Fibroblast of lung (primary cell): ENCODE results near the gene LTC4S. TPM values are rescaled to one million over a fixed set of nuclear protein-coding genes. Genes with fewer than 3 reads are reported as not detected.
A peak's percentile ranks its signal among the peaks of the same experiment; 100 is the strongest.

Experiments
- DNase-seq, 2 donors: peaks; one replicate each; pipeline versions ENCODE4 v3.0.0 to v3.0.0-alpha.2; 2010; ENCODE audit warnings: low read depth in 2 of 2
- H2AFZ ChIP-seq: 2 replicates; pipeline ENCODE4 v1.5.1; 2012; ENCODE audit warnings: low read length, control low read depth, inconsistent platforms
- H3K27ac ChIP-seq: 2 replicates; pipeline ENCODE4 v1.5.1; 2011; ENCODE audit warnings: low read length, control low read depth; ENCODE audit not compliant: insufficient read depth
- H3K27me3 ChIP-seq: 2 replicates; pipeline ENCODE4 v1.5.1; 2011; ENCODE audit warnings: mild to moderate bottlenecking, low read length; ENCODE audit not compliant: control insufficient read depth, insufficient read depth
- H3K36me3 ChIP-seq: 2 replicates; pipeline ENCODE4 v1.5.1; 2011; ENCODE audit warnings: low read length; ENCODE audit not compliant: control insufficient read depth, insufficient read depth
- H3K4me1 ChIP-seq: 2 replicates; pipeline ENCODE4 v1.5.1; 2011; ENCODE audit warnings: low read length; ENCODE audit not compliant: control insufficient read depth, insufficient read depth; ENCODE audit errors: extremely low read depth
- H3K4me2 ChIP-seq: 2 replicates; pipeline ENCODE4 v1.5.1; 2011; ENCODE audit warnings: low read length, control low read depth; ENCODE audit not compliant: insufficient read depth; ENCODE audit errors: extremely low read depth
- H3K4me3 ChIP-seq, 4 experiments: fragments of 200-600 bp in 1 of 4; sonication (generic) in 1 of 4; replicated peaks in 1 of 4; 2 replicates each; pipeline ENCODE4 v1.5.1; 2011 to 2016; ENCODE audit warnings: low read length in 4 of 4, low read depth in 3 of 4, mild to moderate bottlenecking in 3 of 4, control low read depth in 2 of 4, inconsistent platforms in 1 of 4, mixed read lengths in 1 of 4; ENCODE audit not compliant: insufficient read depth in 1 of 4; ENCODE audit errors: control extremely low read depth in 1 of 4
- H3K79me2 ChIP-seq: 2 replicates; pipeline ENCODE4 v1.5.1; 2012; ENCODE audit warnings: mild to moderate bottlenecking, low read length, inconsistent platforms; ENCODE audit not compliant: control insufficient read depth, insufficient read depth
- H3K9ac ChIP-seq: 2 replicates; pipeline ENCODE4 v1.5.1; 2011; ENCODE audit warnings: mild to moderate bottlenecking, low read length, control low read depth; ENCODE audit not compliant: insufficient read depth
- H3K9me3 ChIP-seq: 2 replicates; pipeline ENCODE4 v1.5.1; 2012; ENCODE audit warnings: low read depth, low read length; ENCODE audit not compliant: control insufficient read depth, insufficient read depth
- H4K20me1 ChIP-seq: 2 replicates; pipeline ENCODE4 v1.5.1; 2011; ENCODE audit warnings: low read length; ENCODE audit not compliant: control insufficient read depth, insufficient read depth; ENCODE audit errors: extremely low read depth
- EZH2 ChIP-seq: IDR thresholded peaks from 2 replicates; pipeline ENCODE4 v1.5.1; 2012; ENCODE audit warnings: low read length, control low read depth, mild to moderate bottlenecking; ENCODE audit errors: missing control alignments
- polyA plus RNA-seq, 2 donors: library from polyadenylated mRNA; depleted of rRNA in 1 of 2; stranded (reverse) in 1 of 2; unstranded in 1 of 2; fragments of >200 nt; gene quantifications; 2 replicates each; pipeline ENCODE4 v1.2.1, GENCODE V29; 2011 to 2012; ENCODE audit warnings: missing spikeins in 1 of 2
- total RNA-seq: library from RNA; depleted of rRNA; stranded (reverse); fragments of >200 nt; gene quantifications from 2 replicates; pipeline ENCODE4 v1.2.1, GENCODE V29; 2014
- TF ChIP-seq, protein P1 (sequence below), 2 donors: IDR thresholded peaks in 1 of 2; conservative IDR thresholded peaks in 1 of 2; 1 replicate in 1 of 2; 2 replicates in 1 of 2; pipeline ENCODE4 v1.5.1; 2011 to 2012; ENCODE audit warnings: low read length in 2 of 2, control low read depth in 1 of 2, inconsistent platforms in 1 of 2, low read depth in 1 of 2, mild to moderate bottlenecking in 1 of 2

The LTC4S gene
- total and polyA plus RNA-seq, 2 donors (not counting 1 experiment from before 2014, with no cell fraction given), result 0.32 to 0.83 TPM

DNA sequence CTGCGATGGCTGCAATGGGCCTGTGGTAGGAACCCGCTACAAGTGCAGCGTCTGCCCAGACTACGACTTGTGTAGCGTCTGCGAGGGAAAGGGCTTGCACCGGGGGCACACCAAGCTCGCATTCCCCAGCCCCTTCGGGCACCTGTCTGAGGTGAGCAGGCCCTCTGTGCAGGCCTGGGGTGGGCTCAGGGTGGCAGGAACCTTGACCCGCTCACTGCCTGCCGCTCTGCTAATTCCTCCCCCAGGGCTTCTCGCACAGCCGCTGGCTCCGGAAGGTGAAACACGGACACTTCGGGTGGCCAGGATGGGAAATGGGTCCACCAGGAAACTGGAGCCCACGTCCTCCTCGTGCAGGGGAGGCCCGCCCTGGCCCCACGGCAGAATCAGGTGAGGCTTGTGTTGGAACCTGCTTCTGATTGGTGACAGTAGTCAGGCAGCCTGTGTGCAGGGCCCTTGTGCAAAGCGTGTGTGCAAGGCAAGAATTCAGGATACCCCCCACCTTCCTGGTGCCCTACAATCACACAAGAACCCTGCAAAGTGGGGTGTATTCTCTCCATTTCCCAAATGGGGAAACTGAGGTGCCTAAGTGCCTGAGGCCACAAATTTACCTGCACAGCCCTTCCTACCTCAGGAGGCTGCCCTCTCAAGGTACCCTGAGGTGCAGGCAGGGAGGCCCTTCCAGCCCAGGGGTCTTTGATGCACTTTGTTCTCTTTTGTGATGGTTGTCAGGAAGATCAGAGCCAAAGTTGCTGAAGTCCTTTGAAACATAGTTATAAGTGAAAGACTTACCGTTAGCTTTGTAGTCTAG, 30.4 kb downstream of the LTC4S start:
- Histone ChIP-seq H3K4me3 (peak overlapping the region in 3 of 4 experiments; percentile 22 to 85 (median 33)), H3K79me2 (peaks cover 63% of the 10 kb centered on the region)

DNA sequence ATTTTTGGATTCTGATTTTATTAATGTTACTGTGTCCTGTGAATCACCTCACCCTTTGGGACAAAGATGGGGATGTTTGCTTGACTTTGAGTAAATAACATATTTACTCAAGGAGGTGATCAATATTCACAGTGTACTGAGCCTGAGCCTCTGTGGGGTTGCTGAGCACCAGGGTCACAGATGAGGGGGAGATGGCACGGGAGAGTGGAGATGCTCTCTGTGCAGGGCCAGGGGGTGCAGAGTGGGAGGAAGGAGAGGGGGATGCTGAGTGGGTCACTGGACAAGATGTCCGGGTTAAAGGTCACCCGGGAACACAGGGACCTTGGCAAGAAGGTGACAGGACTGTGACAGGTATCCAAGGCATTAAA, 30.9 kb downstream of the LTC4S start:
- no peak for TF ChIP-seq EZH2
- TF ChIP-seq, protein P1, sequence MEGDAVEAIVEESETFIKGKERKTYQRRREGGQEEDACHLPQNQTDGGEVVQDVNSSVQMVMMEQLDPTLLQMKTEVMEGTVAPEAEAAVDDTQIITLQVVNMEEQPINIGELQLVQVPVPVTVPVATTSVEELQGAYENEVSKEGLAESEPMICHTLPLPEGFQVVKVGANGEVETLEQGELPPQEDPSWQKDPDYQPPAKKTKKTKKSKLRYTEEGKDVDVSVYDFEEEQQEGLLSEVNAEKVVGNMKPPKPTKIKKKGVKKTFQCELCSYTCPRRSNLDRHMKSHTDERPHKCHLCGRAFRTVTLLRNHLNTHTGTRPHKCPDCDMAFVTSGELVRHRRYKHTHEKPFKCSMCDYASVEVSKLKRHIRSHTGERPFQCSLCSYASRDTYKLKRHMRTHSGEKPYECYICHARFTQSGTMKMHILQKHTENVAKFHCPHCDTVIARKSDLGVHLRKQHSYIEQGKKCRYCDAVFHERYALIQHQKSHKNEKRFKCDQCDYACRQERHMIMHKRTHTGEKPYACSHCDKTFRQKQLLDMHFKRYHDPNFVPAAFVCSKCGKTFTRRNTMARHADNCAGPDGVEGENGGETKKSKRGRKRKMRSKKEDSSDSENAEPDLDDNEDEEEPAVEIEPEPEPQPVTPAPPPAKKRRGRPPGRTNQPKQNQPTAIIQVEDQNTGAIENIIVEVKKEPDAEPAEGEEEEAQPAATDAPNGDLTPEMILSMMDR (conservative IDR thresholded peaks at IDR 0.05 in 1 of 2, IDR thresholded peaks at IDR 0.05 in 1 of 2; ENCODE audit: low read depth in 1 of 2, low read length in 2 of 2), result no peak
- Histone ChIP-seq H3K4me2 (peak overlapping the region; percentile 19), H3K4me1 (peaks cover 24% of the 10 kb centered on the region), H3K79me2 (peaks cover 65% of the 10 kb centered on the region), H3K27ac (no peak overlapping the region), H3K9ac (no peak overlapping the region), H3K36me3 (peaks cover 50% of the 10 kb centered on the region), H3K9me3 (no peaks in the 10 kb centered on the region), H2AFZ (no peak overlapping the region), H4K20me1 (peaks cover 8% of the 10 kb centered on the region), H3K4me3 (peak overlapping the region in 2 of 4 experiments; percentile 33 to 85), H3K27me3 (no peaks in the 10 kb centered on the region)
- DNase-seq, result no peak

More for the DNA sequence above, 30.4 kb downstream of the LTC4S start:
- peaks cover 48% of the 10 kb centered on the region for H3K36me3 ChIP-seq
- no peak overlapping the region for H3K9ac ChIP-seq
- H3K27ac ChIP-seq, result no peak overlapping the region
- peak overlapping the region; percentile 70 for H3K4me2 ChIP-seq
- TF ChIP-seq, protein P1 (conservative IDR thresholded peaks at IDR 0.05 in 1 of 2, IDR thresholded peaks at IDR 0.05 in 1 of 2; ENCODE audit: low read depth in 1 of 2, low read length in 2 of 2), result no peak
- TF ChIP-seq EZH2, result no peak
- no peaks in the 10 kb centered on the region for H3K9me3 ChIP-seq
- H4K20me1 ChIP-seq, result peaks cover 8% of the 10 kb centered on the region
- no peak for DNase-seq
- no peak overlapping the region for H2AFZ ChIP-seq
- H3K27me3 ChIP-seq, result no peaks in the 10 kb centered on the region
- peaks cover 29% of the 10 kb centered on the region for H3K4me1 ChIP-seq

DNA sequence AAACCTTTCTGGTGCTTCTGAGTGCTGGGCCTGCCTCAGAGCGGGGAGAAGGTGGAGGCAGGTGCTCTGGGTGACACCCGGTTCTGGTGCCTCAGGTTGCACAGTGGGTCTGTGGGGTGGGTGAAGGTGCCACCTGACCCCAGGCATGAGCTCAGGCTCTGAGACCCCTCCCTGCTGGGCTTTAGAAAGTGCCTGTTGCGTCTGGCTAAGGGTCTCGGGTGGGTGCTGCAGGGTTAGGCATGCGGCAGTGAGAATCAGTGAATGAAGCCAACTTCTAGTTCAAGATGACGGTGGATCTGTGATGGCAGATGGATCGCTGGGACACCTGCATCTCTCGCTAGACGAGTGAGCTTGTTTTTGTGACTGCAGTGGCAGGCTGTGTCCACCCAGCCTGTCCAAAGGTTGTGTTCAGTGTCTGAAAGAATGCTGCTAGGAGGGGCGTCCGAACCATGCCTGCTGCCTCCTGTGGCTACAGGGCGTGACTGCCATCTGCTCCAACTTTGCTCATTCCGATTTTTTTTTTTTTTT, 31.9 kb downstream of the LTC4S start:
- peaks cover 8% of the 10 kb centered on the region for H4K20me1 ChIP-seq
- no peak overlapping the region for H3K4me2 ChIP-seq
- DNase-seq, result no peak
- no peaks in the 10 kb centered on the region for H3K9me3 ChIP-seq
- H3K27ac ChIP-seq, result no peak overlapping the region
- H3K4me1 ChIP-seq, result peaks cover 17% of the 10 kb centered on the region
- H3K27me3 ChIP-seq, result no peaks in the 10 kb centered on the region
- peaks cover 65% of the 10 kb centered on the region for H3K79me2 ChIP-seq
- no peak for TF ChIP-seq EZH2
- TF ChIP-seq, protein P1 (conservative IDR thresholded peaks at IDR 0.05 in 1 of 2, IDR thresholded peaks at IDR 0.05 in 1 of 2; ENCODE audit: low read depth in 1 of 2, low read length in 2 of 2), result no peak
- H3K36me3 ChIP-seq, result peaks cover 50% of the 10 kb centered on the region
- H3K9ac ChIP-seq, result no peak overlapping the region
- H2AFZ ChIP-seq, result no peak overlapping the region
- H3K4me3 ChIP-seq, result peak overlapping the region in 1 of 4 experiments; percentile 85
